Thyroid gland (tissue), 4 donors: ENCODE measurements around the gene THBD. TPM values are rescaled to one million over a fixed set of nuclear protein-coding genes. Genes with fewer than 3 reads are reported as not detected.

Source experiments
- DNase-seq, 2 donors: peaks; one replicate each; pipeline ENCODE4 v3.0.0-alpha.2; 2019
- H3K27ac ChIP-seq, 3 donors: fragments of 200-600 bp; sonication (generic); 1 replicate in 2 of 3; 2 replicates in 1 of 3; pipeline ENCODE4 v1.5.1; 2016 to 2019; ENCODE audit warnings: mild to moderate bottlenecking in 1 of 3, moderate library complexity in 1 of 3
- H3K27me3 ChIP-seq: fragments of 200-600 bp; sonication (generic); one replicate; pipeline ENCODE4 v1.5.1; 2019
- H3K36me3 ChIP-seq, 2 donors: fragments of 200-600 bp; sonication (generic); one replicate each; pipeline ENCODE4 v1.5.1; 2016 to 2019
- H3K4me1 ChIP-seq, 2 donors: fragments of 200-600 bp; sonication (generic); one replicate each; pipeline ENCODE4 v1.5.1; 2017 to 2019
- H3K4me3 ChIP-seq, 3 donors: fragments of 200-600 bp; sonication (generic); replicated peaks in 1 of 3; 1 replicate in 2 of 3; 2 replicates in 1 of 3; pipeline ENCODE4 v1.5.1; 2016; ENCODE audit warnings: mild to moderate bottlenecking in 1 of 3
- H3K9me3 ChIP-seq: fragments of 200-600 bp; sonication (generic); one replicate; pipeline ENCODE4 v1.5.1; 2017
- POLR2A ChIP-seq, 2 donors: fragments of 450-650 bp; IDR thresholded peaks; one replicate each; pipeline ENCODE4 v1.6.1; 2017; ENCODE audit warnings: antibody characterized with exemption in 2 of 2, mild to moderate bottlenecking in 2 of 2, moderate library complexity in 1 of 2
- WGBS, 2 donors: methylation state at CpG; one replicate each; pipeline ENCODE4 v1.1.5; 2017; 5-methylcytosine and 5-hydroxymethylcytosine counted together
- intact Hi-C: fragments of 100-400 bp; cut with DNase I; formaldehyde crosslinking; loops from one replicate; pipeline ENCODE4 v1.15.1; 2023
- total RNA-seq, 4 donors: library from RNA; depleted of rRNA; stranded (reverse); fragments of >200 nt; gene quantifications; one replicate each; pipeline ENCODE4 v1.2.3, GENCODE V29; 2016
- TF ChIP-seq, protein P1 (sequence below), 6 experiments: fragments of 200-600 bp in 3 of 6; fragments of 450-650 bp in 3 of 6; sonication (generic) in 3 of 6; IDR thresholded peaks; one replicate each; pipeline ENCODE4 v1.5.1; 2016 to 2019; ENCODE audit warnings: antibody characterized with exemption in 6 of 6, mild to moderate bottlenecking in 2 of 6, inconsistent platforms in 1 of 6, moderate library complexity in 1 of 6

The THBD gene
- total RNA-seq, 4 donors from 2014 or later: 30.4 to 78.5 (median 72.2) TPM

DNA sequence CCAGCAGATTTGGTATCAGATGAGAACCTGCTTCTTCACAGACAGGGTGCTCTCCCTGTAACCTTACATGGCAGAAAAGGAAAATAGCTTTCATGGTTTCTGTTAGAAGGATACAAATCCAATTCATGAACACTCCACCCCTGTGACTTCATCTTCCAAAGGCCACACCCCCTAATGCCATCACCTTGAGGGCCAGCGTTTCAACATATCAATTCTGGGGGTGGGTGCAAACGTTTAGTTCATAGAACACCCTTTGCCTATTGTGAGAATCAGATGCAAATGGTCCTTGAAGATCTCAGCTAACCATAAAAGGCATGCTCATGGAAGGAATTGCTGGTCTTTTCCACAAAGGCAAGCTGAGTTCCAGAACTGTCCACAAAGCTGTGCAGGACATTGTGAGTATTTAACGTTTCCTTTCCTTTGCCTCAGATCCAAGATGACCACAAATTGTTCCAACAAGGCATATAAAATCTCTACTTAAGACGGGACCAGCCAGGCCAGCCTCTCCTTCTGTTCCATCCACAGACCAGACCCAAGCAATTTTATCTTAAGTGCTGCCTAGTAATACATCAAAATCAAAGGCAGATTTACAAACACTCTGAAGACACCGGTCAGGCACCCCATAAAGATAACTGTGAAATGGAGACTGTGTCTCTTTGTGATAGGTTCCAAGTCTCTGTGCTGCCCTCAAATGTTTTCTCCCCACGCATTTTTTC, 49.1 kb downstream of the THBD start:
- no peak for TF ChIP-seq POLR2A (IDR thresholded peaks at IDR 0.05)
- TF ChIP-seq, protein P1, sequence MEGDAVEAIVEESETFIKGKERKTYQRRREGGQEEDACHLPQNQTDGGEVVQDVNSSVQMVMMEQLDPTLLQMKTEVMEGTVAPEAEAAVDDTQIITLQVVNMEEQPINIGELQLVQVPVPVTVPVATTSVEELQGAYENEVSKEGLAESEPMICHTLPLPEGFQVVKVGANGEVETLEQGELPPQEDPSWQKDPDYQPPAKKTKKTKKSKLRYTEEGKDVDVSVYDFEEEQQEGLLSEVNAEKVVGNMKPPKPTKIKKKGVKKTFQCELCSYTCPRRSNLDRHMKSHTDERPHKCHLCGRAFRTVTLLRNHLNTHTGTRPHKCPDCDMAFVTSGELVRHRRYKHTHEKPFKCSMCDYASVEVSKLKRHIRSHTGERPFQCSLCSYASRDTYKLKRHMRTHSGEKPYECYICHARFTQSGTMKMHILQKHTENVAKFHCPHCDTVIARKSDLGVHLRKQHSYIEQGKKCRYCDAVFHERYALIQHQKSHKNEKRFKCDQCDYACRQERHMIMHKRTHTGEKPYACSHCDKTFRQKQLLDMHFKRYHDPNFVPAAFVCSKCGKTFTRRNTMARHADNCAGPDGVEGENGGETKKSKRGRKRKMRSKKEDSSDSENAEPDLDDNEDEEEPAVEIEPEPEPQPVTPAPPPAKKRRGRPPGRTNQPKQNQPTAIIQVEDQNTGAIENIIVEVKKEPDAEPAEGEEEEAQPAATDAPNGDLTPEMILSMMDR (IDR thresholded peaks at IDR 0.05): no peak
- no peaks in the 10 kb centered on the region for H3K27me3 ChIP-seq
- H3K36me3 ChIP-seq: no peaks in the 10 kb centered on the region
- H3K4me3 ChIP-seq: no peak overlapping the region
- no peaks in the 10 kb centered on the region for H3K4me1 ChIP-seq
- no peak for DNase-seq
- intact Hi-C loops: no loop called here
- H3K27ac ChIP-seq: no peak overlapping the region
- WGBS, 2 donors: 73 to 79% methylated on average over 6 of the region's 6 CpGs
- no peaks in the 10 kb centered on the region for H3K9me3 ChIP-seq

DNA sequence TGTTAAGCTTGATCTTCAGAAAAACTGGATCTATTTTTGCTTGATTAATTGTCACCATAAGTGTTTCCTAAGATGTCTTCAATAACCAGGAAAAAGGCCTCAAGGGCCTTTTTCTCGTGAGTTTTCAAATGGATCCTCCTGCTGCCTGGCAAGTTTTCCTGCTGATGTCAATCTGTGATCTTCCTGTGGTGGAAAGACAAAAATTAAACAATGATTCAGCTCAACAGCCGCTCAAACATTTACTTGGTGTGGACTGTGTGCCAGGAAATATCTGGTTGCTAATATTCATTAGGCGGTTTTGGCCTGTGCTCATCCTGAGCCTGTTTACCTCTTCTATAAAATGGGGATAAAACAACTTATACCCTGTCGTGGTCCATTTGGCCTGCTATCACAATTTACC, 49.7 kb downstream of the THBD start:
- no peak overlapping the region for H3K27ac ChIP-seq
- H3K4me3 ChIP-seq: no peak overlapping the region
- TF ChIP-seq, protein P1 (IDR thresholded peaks at IDR 0.05): no peak
- no peak for TF ChIP-seq POLR2A (IDR thresholded peaks at IDR 0.05)
- DNase-seq: no peak
- no peaks in the 10 kb centered on the region for H3K27me3 ChIP-seq
- intact Hi-C loops: no loop called here
- H3K4me1 ChIP-seq: no peaks in the 10 kb centered on the region
- 68 to 72% methylated on average over 4 of the region's 4 CpGs for WGBS, 2 donors
- no peaks in the 10 kb centered on the region for H3K9me3 ChIP-seq
- no peaks in the 10 kb centered on the region for H3K36me3 ChIP-seq

GRCh38 chr20:22998476-22998875, 51.0 kb downstream of the THBD start:
- Histone ChIP-seq H3K36me3 (no peaks in the 10 kb centered on the region), H3K9me3 (no peaks in the 10 kb centered on the region), H3K27me3 (no peaks in the 10 kb centered on the region), H3K27ac (no peak overlapping the region), H3K4me3 (no peak overlapping the region), H3K4me1 (no peaks in the 10 kb centered on the region)
- TF ChIP-seq POLR2A (IDR thresholded peaks at IDR 0.05): no peak
- TF ChIP-seq, protein P1 (IDR thresholded peaks at IDR 0.05): no peak
- WGBS, 2 donors: 97 to 100% methylated on average over 2 of the region's 2 CpGs
- no peak for DNase-seq
- intact Hi-C loops: no loop called here

DNA sequence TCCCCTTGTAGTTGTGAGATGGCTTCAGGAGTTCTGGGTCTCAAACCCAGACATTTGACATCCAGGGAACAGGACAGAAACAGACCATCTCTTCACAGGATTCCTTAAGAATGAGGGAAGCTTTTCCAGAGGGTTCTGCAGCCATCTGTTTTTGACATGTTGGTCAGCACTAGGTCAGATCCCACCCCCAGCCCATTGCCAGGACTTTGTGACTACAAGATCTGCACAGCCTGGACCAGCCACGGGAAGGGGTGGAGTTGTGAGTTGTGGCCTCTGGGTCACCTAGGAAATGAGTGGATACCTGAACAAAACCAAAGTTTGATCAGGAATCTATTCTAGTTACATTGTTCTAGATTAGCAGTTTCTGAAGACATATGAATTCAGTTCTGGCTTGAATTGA, 53.5 kb downstream of the THBD start:
- Histone ChIP-seq H3K4me1 (no peaks in the 10 kb centered on the region), H3K36me3 (no peaks in the 10 kb centered on the region), H3K27ac (no peak overlapping the region), H3K4me3 (no peak overlapping the region), H3K9me3 (no peaks in the 10 kb centered on the region), H3K27me3 (no peaks in the 10 kb centered on the region)
- TF ChIP-seq POLR2A (IDR thresholded peaks at IDR 0.05): no peak
- TF ChIP-seq, protein P1 (IDR thresholded peaks at IDR 0.05): no peak
- DNase-seq: no peak
- WGBS, 2 donors: 50 to 64% methylated on average over 1 of the region's 1 CpG
- intact Hi-C loops: no loop called here

Other genes with a start within 250 kb of the THBD start
- not detected for gene SSTR4, start 14.4 kb downstream of the THBD start, total RNA-seq
- gene CD93, start 36.7 kb upstream of the THBD start, total RNA-seq: 10 to 100 TPM; 13.6 to 53.8 (median 24.0) TPM